GM13977 (cell line): Measurements from ENCODE around the gene FABP2.

ENCODE experiments used
- DNase-seq: peaks from one replicate; pipeline ENCODE4 v3.0.0; 2012; ENCODE audit warnings: low spot score
- CTCF ChIP-seq: IDR thresholded peaks from 2 replicates; pipeline ENCODE4 v1.5.1; 2012; ENCODE audit warnings: mild to moderate bottlenecking, control low read depth; ENCODE audit not compliant: insufficient read depth; ENCODE audit errors: extremely low read depth, missing control alignments
- in situ Hi-C: fragments of 300-500 bp; cut with MboI; formaldehyde crosslinking; loops from one replicate; pipeline ENCODE4 v1.12.0; 2022; ENCODE audit warnings: low sequenced_read_pairs, low pct_unique_long_range_greater_than_20kb, mixed read lengths, inconsistent platforms; ENCODE audit not compliant: unreplicated experiment

FABP2 gene

DNA sequence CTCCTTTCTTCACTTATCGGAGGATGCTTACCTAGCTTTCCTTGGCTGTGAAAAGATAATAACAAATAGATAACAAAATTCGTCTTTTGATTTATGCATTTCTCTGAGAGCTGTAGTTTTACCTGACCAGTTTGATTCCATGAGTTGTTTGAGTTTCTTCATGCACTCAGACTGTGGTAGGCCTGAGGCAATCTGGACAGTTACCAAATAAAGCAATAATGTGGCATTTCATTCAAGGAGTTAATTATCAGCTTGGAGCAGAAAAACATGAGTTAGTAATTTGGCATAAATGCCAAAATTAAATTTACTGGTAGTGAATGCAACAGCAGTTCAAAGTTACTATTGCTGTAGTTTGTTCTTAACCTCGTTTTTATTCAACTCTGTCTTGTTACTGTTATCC, 53.5 kb downstream of the FABP2 start:
- TF ChIP-seq CTCF: no peak
- no peak for DNase-seq
- in situ Hi-C loops: no loop called here
